ENCODE measurements around the gene RBKS. TPM values are rescaled to one million over a fixed set of nuclear protein-coding genes. Genes with fewer than 3 reads are reported as not detected.

RBKS gene
- total RNA-seq, 3 donors from 2014 or later: 1.1 to 5.1 (median 2.9) TPM

GRCh38 chr2:27904405-27904665 is 14.1 kb upstream of the RBKS start:
- no peaks in the 10 kb centered on the region for H3K4me1 ChIP-seq
- TF ChIP-seq CTCF (IDR thresholded peaks at IDR 0.05) (no peak), POLR2AphosphoS5 (IDR thresholded peaks at IDR 0.05) (no peak), POLR2A (IDR thresholded peaks at IDR 0.05) (no peak)
- no peak for DNase-seq (ENCODE audit: low spot score in 2 of 2)
- H3K27me3 ChIP-seq: no peaks in the 10 kb centered on the region
- intact Hi-C loops (cut with DNase I; ENCODE audit: low total_unique reads): no loop called here
- H3K27ac ChIP-seq: no peak overlapping the region
- no peak overlapping the region for H3K4me3 ChIP-seq
- no peaks in the 10 kb centered on the region for H3K9me3 ChIP-seq
- H3K36me3 ChIP-seq: no peaks in the 10 kb centered on the region

DNA sequence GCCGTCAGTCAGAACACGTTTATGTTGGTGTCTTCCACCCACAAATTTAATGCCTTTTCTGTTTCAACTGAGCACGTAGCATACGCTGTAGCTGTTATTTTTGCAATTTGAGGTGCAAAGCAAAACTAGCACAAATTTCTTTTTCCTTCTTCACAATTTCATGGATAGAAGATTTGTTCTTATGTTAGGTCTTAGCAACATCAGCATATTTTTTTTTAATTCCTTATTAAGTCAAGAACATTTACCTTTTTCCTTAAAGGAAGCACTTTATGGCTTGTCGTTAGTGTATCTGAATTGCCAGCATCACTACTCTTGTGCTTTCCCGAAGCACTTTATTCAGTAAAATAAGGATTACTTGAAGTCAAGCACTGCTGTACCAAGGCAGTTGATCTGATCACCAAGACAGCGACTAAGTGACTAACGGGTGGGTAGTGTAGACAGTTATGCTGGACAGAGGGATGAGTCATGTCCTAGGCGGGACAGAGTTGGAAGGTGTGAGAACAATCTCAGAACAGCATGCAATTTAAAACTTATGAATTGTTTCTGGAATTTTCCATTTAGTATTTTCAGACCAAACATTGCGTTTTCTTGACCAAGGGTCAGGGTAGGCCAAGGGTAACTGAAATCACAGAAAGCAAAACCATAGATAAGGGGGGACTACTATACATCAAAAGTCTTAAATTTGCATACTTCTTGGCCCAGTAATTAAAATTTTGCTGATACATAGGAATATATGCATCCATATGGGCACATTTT is 13.6 kb upstream of the RBKS start:
- TF ChIP-seq POLR2AphosphoS5 (IDR thresholded peaks at IDR 0.05) (no peak), CTCF (IDR thresholded peaks at IDR 0.05) (no peak), POLR2A (IDR thresholded peaks at IDR 0.05) (no peak)
- Histone ChIP-seq H3K36me3 (no peaks in the 10 kb centered on the region), H3K9me3 (no peaks in the 10 kb centered on the region), H3K27me3 (no peaks in the 10 kb centered on the region), H3K4me3 (no peak overlapping the region), H3K4me1 (no peaks in the 10 kb centered on the region), H3K27ac (no peak overlapping the region)
- intact Hi-C loops (cut with DNase I; ENCODE audit: low total_unique reads): no loop called here
- no peak for DNase-seq (ENCODE audit: low spot score in 2 of 2)

GRCh38 chr2:27903018-27903417 is 12.8 kb upstream of the RBKS start:
- Histone ChIP-seq H3K27me3 (no peaks in the 10 kb centered on the region), H3K9me3 (no peaks in the 10 kb centered on the region), H3K36me3 (no peaks in the 10 kb centered on the region), H3K27ac (no peak overlapping the region), H3K4me3 (no peak overlapping the region), H3K4me1 (no peaks in the 10 kb centered on the region)
- intact Hi-C loops (cut with DNase I; ENCODE audit: low total_unique reads): no loop called here
- no peak for TF ChIP-seq POLR2AphosphoS5 (IDR thresholded peaks at IDR 0.05)
- TF ChIP-seq CTCF (IDR thresholded peaks at IDR 0.05): no peak
- TF ChIP-seq POLR2A (IDR thresholded peaks at IDR 0.05): no peak
- DNase-seq (ENCODE audit: low spot score in 2 of 2): no peak

- Histone ChIP-seq H3K27ac (no peak overlapping the region), H3K27me3 (no peaks in the 10 kb centered on the region), H3K4me3 (no peak overlapping the region), H3K9me3 (no peaks in the 10 kb centered on the region), H3K36me3 (no peaks in the 10 kb centered on the region), H3K4me1 (no peaks in the 10 kb centered on the region)
- DNase-seq (ENCODE audit: low spot score in 2 of 2): no peak
- TF ChIP-seq CTCF (IDR thresholded peaks at IDR 0.05) (no peak), POLR2AphosphoS5 (IDR thresholded peaks at IDR 0.05) (no peak), POLR2A (IDR thresholded peaks at IDR 0.05) (no peak)
- intact Hi-C loops (cut with DNase I; ENCODE audit: low total_unique reads): no loop called here
Measured at GRCh38 chr2:27902098-27902497, 11.9 kb upstream of the RBKS start.

- H3K27ac ChIP-seq: no peak overlapping the region
- intact Hi-C loops (cut with DNase I; ENCODE audit: low total_unique reads): no loop called here
- no peak for DNase-seq (ENCODE audit: low spot score in 2 of 2)
Measured at GRCh38 chr2:27901234-27901633, 11.0 kb upstream of the RBKS start.

More at GRCh38 chr2:27901234-27901633, 11.0 kb upstream of the RBKS start:
- Histone ChIP-seq H3K27me3 (no peaks in the 10 kb centered on the region), H3K9me3 (no peaks in the 10 kb centered on the region), H3K36me3 (no peaks in the 10 kb centered on the region), H3K4me3 (no peak overlapping the region), H3K4me1 (no peaks in the 10 kb centered on the region)
- TF ChIP-seq POLR2AphosphoS5 (IDR thresholded peaks at IDR 0.05) (no peak), POLR2A (IDR thresholded peaks at IDR 0.05) (no peak), CTCF (IDR thresholded peaks at IDR 0.05) (no peak)

Measured in breast epithelium (tissue), 4 donors.